ENCODE measurements around the gene ENTPD3.

- no peak for TF ChIP-seq CSRNP3 (CRISPR knock-in tag; IDR thresholded peaks at IDR 0.05)
- TF ChIP-seq PATZ1 (CRISPR knock-in tag; IDR thresholded peaks at IDR 0.05; ENCODE audit: borderline replicate concordance) = no peak
- no peak for TF ChIP-seq ESRRG (CRISPR knock-in tag; IDR thresholded peaks at IDR 0.05)
These were observed 35.9 kb downstream of the ENTPD3 start for GRCh38 chr3:40422861-40423260.

Data from SK-N-SH treated with all-trans-retinoic acid at 6 μM for 48 hours (cell line).